Embryonic facial prominence (tissue), 1 donor: ENCODE data around the gene SLC47A2.

ENCODE experiments used
- DNase-seq: peaks from one replicate; pipeline ENCODE4 v3.0.0-alpha.2; 2016; ENCODE audit errors: extremely low spot score

The SLC47A2 gene

DNA sequence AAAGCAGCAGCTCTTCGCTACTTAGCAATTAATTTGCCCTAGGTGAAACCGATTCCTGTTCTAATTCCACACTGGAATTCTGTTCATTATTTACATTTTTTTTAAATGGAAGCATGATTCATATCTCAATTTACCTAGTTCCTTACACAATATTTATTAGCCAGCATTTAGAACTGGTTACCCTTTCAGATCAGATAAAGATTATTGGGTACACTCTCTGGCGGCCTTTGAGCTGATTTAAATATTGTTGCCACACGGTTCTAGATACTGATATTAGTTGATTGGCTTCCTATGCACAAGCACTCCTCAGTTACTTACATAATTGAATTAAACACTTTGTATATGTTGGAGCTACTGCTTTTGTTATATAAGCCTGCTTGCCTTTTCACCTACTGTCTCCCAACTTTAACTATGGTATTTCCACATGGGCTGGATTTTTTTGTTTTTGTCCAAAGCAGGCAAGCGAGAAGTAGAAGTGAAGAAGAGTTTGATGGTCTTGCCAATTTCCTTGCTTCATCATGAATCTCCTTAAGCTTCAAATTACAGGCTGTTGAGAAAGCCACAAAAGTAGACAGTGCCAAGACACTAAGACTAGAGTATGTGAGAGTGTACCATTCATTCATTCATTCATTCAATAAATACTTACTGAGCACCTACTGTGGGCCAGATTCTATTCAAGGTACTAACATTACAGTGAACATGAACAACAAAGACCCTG is 71.7 kb downstream of the SLC47A2 start:
- no peak for DNase-seq

- DNase-seq = no peak
Measured at GRCh38 chr17:19642373-19642893, 74.0 kb downstream of the SLC47A2 start.

DNA sequence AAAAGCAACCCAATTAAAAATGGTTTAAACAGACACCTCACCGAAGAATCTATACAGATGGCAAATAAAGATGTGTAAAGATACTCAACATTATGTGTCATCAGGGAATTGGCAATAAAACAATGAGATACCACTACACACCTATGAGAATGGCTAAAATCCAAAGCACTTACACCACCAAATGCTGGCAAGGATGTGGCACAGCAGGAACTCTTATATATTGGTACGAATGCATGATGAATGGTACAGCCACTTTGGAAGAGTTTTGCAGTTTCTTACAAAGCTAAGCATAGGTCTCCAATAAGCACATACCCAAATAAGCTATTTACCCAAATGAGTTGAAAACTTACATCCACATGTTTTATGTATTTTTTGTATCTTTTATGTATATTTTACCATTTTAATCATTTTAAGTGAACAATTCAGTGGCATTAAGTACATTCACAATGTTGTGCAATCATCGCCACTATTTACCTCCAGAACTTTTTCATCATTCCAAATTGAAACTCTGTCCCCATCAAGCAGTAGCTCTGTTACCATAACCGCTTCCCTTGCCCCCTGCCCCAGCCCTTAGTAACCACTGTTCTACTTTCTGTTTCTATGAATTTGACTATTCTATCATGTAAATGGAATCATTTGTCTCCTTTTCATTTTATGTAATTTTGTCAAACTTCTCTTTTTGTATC is 74.6 kb downstream of the SLC47A2 start:
- no peak for DNase-seq

- no peak for DNase-seq
Measured at GRCh38 chr17:19631905-19632304, 84.5 kb downstream of the SLC47A2 start.

GRCh38 chr17:19630661-19631060 is 85.7 kb downstream of the SLC47A2 start:
- DNase-seq = no peak

- DNase-seq = no peak
Measured at GRCh38 chr17:19630035-19630434, 86.3 kb downstream of the SLC47A2 start.

GRCh38 chr17:19629449-19629848 is 86.9 kb downstream of the SLC47A2 start:
- DNase-seq = no peak
